Stimulated activated effector memory CD8-positive, alpha-beta T cell treated with anti-CD3 and anti-CD28 coated beads, Interleukin-12 subunit alpha, Interleukin-12 subunit beta, amount 100 ng/mL, for 72 hours (primary cell): ENCODE data around the gene TESMIN.
A peak's percentile ranks its signal among the peaks of the same experiment; 100 is the strongest.

Experiments used
- ATAC-seq: fragments of 150-1000 bp; cut with Tn5 transposase; 2 replicates; pipeline ENCODE4 v1.10.0; 2021
- DNase-seq, 2 donors: peaks; one replicate each; pipeline ENCODE4 v3.0.0; 2021 to 2022; ENCODE audit warnings: low spot score in 2 of 2
- H3K27ac Mint-ChIP-seq: one replicate; pipeline ENCODE4 v1.8.0; 2022; ENCODE audit warnings: mild to moderate bottlenecking, mixed read lengths
- H3K36me3 Mint-ChIP-seq: one replicate; pipeline ENCODE4 v1.8.0; 2022; ENCODE audit warnings: mild to moderate bottlenecking, mixed read lengths
- H3K4me1 Mint-ChIP-seq: one replicate; pipeline ENCODE4 v1.8.0; 2022; ENCODE audit warnings: mixed read lengths
- H3K4me3 Mint-ChIP-seq: one replicate; pipeline ENCODE4 v1.8.0; 2022; ENCODE audit warnings: mild to moderate bottlenecking, mixed read lengths
- H3K9me3 Mint-ChIP-seq: one replicate; pipeline ENCODE4 v1.8.0; 2022; ENCODE audit warnings: mixed read lengths

TESMIN gene

DNA sequence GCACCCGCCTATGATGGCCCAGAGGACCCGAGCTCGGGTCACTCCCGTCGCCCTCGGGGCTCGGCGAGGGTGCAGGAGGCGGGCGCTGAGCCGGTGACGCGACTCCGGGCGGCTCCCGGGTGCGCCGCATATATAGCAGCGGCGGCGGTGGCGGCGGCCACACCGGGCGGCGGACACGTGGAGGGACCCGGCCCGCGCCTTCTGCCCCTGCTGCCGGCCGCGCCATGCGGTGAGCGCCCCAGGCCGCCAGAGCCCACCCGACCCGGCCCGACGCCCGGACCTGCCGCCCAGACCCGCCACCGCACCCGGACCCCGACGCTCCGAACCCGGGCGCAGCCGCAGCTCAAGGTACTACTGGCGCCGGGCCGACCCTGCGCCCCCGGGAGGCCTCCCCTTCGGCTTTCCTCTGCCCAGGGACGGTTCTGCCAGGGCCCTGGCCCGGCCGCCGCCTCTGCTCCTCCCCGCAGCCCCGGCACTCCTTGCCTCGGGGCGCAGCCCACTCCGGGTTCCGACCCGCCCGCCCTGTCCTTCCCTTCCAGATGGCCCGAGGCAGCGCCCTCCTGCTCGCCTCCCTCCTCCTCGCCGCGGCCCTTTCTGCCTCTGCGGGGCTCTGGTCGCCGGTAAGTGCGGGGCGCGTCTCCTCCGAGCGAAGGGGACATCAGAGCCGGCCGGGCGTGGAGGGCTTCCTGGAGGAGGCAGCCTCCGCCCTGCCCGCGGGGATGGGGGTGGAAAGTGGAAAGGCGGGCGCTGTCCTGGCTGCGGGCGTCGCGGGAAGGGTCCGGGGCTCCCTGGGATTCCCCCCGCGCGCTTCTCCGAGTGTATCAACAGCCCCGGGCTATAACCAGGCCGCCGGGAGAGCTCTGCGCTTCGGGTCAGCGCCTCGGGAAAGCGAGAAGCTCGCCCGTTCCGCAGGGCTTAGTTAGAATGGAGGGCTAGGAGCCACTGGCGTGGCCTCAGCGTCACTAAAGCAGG, 66.6 kb downstream of the TESMIN start, which contains the start of gene GAL:
TSS of gene GAL (plus strand) at position 160 of the 972 bp plus-strand sequence. CDS start at position 540, 380 bp downstream.
- DNase-seq (no peak), ATAC-seq (peak; percentile 56)
- Mint-ChIP-seq H3K4me3 (no peak within 1 kb of the TSS), H3K9me3 (no peaks in the 10 kb centered on the region), H3K36me3 (no peaks in the 10 kb centered on the region), H3K27ac (no peak within 1 kb of the TSS), H3K4me1 (peaks cover 10% of the 10 kb centered on the region)

DNA sequence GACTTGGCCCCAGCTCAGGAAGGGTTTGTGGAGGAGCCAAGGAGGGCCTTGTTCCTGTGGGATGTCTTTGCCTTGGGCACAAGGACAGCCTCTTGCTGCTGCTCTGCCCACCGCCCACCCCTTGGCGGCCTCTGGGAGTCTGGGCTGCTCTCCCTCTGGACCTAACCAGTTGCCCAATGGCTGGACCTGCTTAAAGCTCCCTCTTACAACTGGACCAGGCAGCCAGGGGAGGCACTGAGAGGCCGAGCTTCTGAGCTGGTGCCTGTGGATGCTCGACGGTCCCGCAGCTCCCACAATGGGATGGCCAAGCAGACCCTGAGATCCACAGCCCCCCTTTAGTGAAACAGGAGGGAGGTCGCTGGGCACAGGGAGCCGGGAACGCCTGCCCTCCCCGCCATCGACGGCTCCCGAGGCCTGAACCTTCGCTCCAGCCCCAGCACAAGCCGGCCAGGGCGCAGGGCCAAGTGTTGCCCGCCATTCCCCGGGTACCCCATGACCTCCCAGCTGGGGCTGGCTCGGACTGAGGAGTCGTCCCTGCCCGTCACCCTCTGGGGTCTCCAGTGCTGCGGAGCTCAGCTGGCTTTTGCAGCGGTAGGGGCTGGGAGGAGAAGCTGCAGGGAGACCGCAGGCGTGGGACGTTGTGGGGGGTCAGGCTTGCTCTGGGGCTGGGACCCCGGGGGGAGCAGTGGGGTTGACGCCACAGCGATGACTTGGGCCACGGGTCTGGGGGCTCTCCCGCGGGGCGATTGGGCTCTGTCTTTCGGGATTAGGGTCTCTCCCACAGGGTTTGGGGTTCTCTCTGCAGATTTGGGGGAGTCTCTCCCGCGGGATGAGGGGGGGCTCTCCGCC, 67.6 kb downstream of the TESMIN start:
- H3K9me3 Mint-ChIP-seq, result no peaks in the 10 kb centered on the region
- no peaks in the 10 kb centered on the region for H3K36me3 Mint-ChIP-seq
- DNase-seq (no peak), ATAC-seq (no peak)
- no peak overlapping the region for H3K27ac Mint-ChIP-seq
- H3K4me1 Mint-ChIP-seq, result peaks cover 6% of the 10 kb centered on the region
- no peak overlapping the region for H3K4me3 Mint-ChIP-seq

DNA sequence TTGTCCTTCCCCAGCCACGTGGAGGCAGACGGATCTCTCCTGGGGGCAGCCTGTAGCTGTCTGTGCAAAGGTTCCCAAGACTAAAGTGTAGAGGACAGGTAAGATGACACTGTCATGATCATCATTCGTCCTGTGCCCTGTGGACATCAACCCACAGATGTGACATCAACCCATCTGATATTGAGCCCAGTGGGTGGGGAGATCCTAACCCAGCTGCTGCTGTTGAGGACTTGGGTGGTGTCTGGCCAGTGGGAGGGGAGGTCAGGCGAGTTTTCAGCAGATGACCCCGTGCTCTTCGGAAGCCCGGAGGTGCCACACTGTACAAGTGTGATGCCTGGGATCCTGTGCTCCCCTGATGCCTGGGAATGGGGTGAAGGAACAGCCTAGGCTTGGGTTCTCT, 68.2 kb downstream of the TESMIN start:
- H3K36me3 Mint-ChIP-seq, result no peaks in the 10 kb centered on the region
- DNase-seq (no peak), ATAC-seq (no peak)
- H3K9me3 Mint-ChIP-seq, result no peaks in the 10 kb centered on the region
- H3K27ac Mint-ChIP-seq, result no peak overlapping the region
- peaks cover 6% of the 10 kb centered on the region for H3K4me1 Mint-ChIP-seq
- no peak overlapping the region for H3K4me3 Mint-ChIP-seq

GRCh38 chr11:68682531-68682961, 68.8 kb downstream of the TESMIN start:
- Mint-ChIP-seq H3K9me3 (no peaks in the 10 kb centered on the region), H3K4me3 (no peak overlapping the region), H3K36me3 (no peaks in the 10 kb centered on the region), H3K4me1 (peaks cover 6% of the 10 kb centered on the region), H3K27ac (no peak overlapping the region)
- ATAC-seq (peak; percentile 31), DNase-seq (no peak)

DNA sequence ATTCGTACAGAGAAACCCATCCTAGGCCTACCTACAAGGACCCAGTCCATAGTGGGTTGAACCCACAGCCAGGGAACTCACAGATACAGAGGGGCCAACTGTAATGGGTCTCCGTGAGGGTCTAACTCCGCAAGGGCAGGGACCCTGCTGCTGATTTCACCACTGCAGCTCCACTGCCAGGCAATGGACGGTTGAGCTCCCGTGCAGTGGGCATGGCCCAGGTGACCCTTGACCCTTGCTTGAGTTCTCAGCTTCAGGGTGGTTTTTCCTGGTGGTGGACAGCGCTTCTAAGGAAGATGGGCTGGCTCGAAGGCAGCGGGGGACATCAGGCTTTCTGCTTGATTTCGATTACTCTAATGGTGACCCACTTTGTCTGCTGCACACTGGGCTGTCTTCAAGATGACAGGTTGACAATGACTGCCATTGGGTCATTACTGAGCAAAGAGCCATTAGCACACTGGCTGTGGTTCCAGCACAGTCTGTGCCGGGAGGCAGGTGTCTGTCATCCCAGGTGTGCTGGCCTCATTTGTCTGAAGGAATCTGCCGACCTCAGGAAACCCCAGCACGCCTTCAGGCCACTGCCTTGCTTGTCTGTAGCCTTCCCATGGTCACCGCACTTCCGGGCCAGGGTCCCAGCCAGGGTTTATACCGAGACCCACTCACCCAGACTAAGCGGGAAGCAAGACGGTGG, 70.6 kb downstream of the TESMIN start:
- Mint-ChIP-seq H3K27ac (no peak overlapping the region), H3K4me3 (no peak overlapping the region), H3K9me3 (no peaks in the 10 kb centered on the region), H3K36me3 (no peaks in the 10 kb centered on the region), H3K4me1 (peaks cover 6% of the 10 kb centered on the region)
- ATAC-seq (no peak), DNase-seq (no peak)

- ATAC-seq (no peak), DNase-seq (no peak)
- H3K4me1 Mint-ChIP-seq, result peaks cover 4% of the 10 kb centered on the region
- no peaks in the 10 kb centered on the region for H3K9me3 Mint-ChIP-seq
- no peak overlapping the region for H3K27ac Mint-ChIP-seq
- H3K36me3 Mint-ChIP-seq, result no peaks in the 10 kb centered on the region
- no peak overlapping the region for H3K4me3 Mint-ChIP-seq
Observed at GRCh38 chr11:68678031-68678441, 73.3 kb downstream of the TESMIN start.

GRCh38 chr11:68677432-68677831, 73.9 kb downstream of the TESMIN start:
- H3K9me3 Mint-ChIP-seq, result no peaks in the 10 kb centered on the region
- DNase-seq (no peak), ATAC-seq (no peak)
- no peaks in the 10 kb centered on the region for H3K36me3 Mint-ChIP-seq
- H3K4me3 Mint-ChIP-seq, result no peak overlapping the region
- no peak overlapping the region for H3K27ac Mint-ChIP-seq
- no peaks in the 10 kb centered on the region for H3K4me1 Mint-ChIP-seq

- Mint-ChIP-seq H3K36me3 (no peaks in the 10 kb centered on the region), H3K27ac (no peak overlapping the region)
- ATAC-seq, result no peak
Observed at GRCh38 chr11:68674461-68674860, 76.9 kb downstream of the TESMIN start.

DNA sequence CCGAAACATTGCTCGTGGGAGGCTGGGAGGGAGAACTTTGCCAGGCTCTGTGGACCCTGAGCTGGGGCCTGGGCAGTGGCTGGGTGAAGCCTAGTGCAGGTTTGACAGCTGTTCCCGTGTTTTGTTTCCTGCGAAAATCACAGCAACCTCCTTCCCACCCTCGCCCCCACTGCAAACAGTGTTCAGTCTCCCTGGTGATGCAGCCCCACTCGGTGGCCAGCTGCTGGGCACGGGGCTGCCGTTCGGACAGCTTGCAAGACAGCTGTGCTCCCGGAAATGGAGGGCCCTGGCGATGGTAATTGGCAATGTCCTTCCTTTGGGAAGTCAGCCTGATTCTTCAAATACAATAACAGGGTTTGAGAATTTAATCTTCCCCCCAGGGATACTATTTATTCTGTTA, 77.3 kb downstream of the TESMIN start:
- Mint-ChIP-seq H3K4me1 (no peaks in the 10 kb centered on the region), H3K27ac (no peak overlapping the region), H3K4me3 (no peak overlapping the region), H3K9me3 (no peaks in the 10 kb centered on the region), H3K36me3 (no peaks in the 10 kb centered on the region)
- ATAC-seq, result no peak
- DNase-seq, result no peak

More at GRCh38 chr11:68674461-68674860, 76.9 kb downstream of the TESMIN start:
- H3K9me3 Mint-ChIP-seq, result no peaks in the 10 kb centered on the region
- DNase-seq, result no peak
- H3K4me3 Mint-ChIP-seq, result no peak overlapping the region
- H3K4me1 Mint-ChIP-seq, result no peaks in the 10 kb centered on the region

DNA sequence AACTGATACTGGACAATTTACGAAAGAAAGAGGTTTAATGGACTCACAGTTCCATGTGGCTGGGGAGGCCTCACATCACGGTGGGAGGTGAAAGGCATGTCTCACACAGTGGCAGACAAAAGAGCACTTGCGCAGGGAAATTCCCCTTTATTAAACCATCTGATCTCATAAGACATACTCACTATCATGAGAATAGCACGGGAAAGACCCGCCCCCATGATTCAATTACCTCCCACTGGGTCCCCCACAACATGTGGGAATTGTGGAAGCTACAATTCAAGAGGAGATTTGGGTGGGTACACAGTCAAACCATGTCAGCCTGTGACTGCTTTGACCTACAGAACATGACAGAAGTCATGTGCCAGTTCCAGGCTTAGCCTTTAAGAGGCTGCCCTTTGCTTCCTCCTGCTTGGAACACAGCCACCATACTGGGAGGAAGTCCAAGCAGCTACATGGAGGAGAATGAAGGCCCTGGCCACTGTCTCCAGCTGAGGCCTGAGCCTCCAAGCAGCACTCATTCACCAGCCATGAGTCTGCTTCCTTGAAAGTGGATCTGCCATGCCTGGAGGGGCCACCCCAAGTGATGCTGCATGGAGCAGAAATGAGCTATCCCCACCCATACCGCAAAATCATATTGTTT, 77.9 kb downstream of the TESMIN start:
- no peaks in the 10 kb centered on the region for H3K36me3 Mint-ChIP-seq
- H3K4me3 Mint-ChIP-seq, result no peak overlapping the region
- DNase-seq (no peak), ATAC-seq (no peak)
- no peak overlapping the region for H3K27ac Mint-ChIP-seq
- no peaks in the 10 kb centered on the region for H3K9me3 Mint-ChIP-seq
- no peaks in the 10 kb centered on the region for H3K4me1 Mint-ChIP-seq

- no peak for ATAC-seq
- DNase-seq, result no peak
- Mint-ChIP-seq H3K27ac (no peak overlapping the region), H3K9me3 (no peaks in the 10 kb centered on the region), H3K4me3 (no peak overlapping the region), H3K36me3 (no peaks in the 10 kb centered on the region), H3K4me1 (no peaks in the 10 kb centered on the region)
Observed at GRCh38 chr11:68670208-68670992, 80.9 kb downstream of the TESMIN start.

DNA sequence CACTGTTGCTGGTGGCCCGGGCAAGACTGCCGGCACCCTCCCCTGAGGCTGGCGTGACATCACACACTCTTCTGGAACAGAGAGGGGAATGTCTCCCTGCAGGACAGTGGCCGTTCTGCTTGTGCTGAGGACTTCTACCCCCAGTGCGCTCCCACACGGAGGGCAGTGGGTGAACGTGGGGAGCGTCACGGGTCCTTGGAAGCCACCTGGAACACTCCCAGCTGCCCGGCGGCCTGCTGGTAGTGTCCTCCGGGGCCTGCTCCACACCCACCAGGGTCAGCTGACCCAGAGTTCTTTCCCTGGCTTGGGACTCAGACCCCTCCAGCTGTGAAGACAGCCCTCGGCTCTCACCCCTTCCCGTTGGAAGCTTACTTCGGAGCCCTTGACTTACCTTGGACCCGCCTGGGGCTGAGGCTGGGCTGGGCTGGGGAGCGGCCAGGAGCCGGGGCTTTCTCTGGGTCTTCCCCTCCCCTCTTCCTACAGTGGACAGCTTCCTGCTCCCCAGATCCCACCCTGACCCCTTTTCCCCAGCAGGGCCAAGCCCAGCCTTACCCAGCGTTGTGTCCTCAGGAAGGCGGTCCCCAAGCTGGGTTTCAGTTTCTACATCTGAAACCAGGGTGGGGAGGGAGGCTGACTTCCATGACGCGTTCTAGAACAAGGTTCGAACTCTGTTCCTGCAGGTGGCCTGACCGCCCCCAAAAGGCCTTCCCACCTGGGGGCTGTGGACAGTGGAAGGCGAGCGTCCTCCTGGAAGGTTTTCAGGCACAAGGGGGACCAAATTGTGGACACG, 81.8 kb downstream of the TESMIN start:
- no peak overlapping the region for H3K4me3 Mint-ChIP-seq
- H3K27ac Mint-ChIP-seq, result no peak overlapping the region
- no peaks in the 10 kb centered on the region for H3K9me3 Mint-ChIP-seq
- DNase-seq (no peak), ATAC-seq (no peak)
- no peaks in the 10 kb centered on the region for H3K4me1 Mint-ChIP-seq
- no peaks in the 10 kb centered on the region for H3K36me3 Mint-ChIP-seq
